Activated CD4-positive, alpha-beta T cell treated with anti-CD3 and anti-CD28 coated beads, Interleukin-2, Interleukin-4, amounts not matched to agents 100 ng/mL and 50 ng/mL, durations not matched to agents 16 hours and 8 hours (primary cell): ENCODE results near the gene NECTIN2.
"Not testable (repeated sequence)": the region's sequence is repeated elsewhere in the genome, so short reads cannot be mapped to it uniquely, and the experiment has no call there.

Experiments
- DNase-seq: peaks from one replicate; pipeline ENCODE4 v3.0.0-alpha.2; 2020; ENCODE audit warnings: low spot score

Gene NECTIN2

DNA sequence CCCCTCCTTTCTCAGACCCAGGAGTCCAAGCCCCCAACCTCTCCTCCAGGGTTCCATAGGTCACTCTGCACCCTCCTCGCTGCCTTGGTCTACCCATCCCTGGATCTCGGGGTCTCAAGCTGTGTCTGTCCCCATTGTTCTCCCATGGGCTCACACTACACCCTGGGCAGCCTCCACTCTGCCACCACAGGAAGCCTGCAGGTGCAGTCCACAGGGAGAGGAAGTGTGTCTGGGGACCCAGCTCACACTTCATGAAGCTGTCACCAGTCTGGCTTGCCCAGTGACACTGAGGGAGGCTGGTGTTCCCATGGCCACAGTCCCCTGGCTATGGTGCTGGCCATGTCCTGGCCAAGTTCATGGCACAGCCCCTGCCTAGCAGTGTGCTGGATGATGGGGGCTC, 5.3 kb downstream of the NECTIN2 start:
- no peak for DNase-seq

DNA sequence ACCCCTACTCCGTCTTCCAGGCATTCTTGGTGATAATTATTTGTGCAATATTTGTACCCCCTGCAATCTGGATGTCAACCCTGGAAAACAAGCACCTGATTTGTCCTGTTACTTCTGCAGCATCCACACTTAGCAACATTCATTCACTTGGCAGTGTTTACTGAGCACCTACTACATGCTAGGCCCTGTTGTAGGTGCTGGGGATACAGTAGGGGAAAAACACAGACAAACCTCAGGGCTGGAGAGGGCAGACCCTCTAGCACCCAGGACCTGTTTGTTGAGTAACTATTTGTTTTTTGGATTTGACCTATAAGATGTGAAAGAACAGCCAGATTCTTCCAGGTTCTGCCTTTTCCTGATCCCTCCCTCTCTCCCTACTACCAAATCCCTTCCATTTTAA, 9.5 kb downstream of the NECTIN2 start:
- DNase-seq: no peak

DNA sequence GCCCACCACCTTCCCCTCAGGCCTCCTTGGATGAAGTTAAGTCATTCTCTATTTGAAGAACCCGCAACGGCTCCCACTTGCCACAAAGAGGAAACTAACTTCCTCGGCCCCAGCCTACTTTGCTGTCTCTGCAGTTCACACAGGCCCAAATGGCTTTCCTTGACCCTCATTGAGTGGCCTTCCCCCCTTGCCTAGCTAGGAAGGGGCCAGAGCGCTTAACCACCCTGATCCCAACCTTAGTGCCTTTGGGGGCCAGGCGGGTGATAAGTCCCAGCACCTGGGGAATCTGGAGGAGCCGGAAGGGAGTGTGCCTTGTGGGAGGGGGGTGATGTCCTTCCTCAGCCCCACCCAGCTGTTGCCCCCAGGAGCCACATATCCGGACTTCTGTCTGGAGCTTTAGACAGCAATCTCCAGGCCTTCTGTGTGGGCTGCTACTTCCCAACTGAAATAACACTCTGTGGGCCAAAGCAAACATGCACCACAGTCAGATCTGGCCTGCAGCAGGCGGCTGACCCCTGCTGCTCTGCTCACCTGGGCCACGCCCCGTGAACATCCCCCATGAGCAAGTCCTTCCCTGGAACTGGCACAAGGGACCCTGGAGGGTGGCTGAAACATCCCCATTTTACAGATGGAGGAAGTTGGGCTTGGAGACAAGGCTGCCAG, 10.5 kb downstream of the NECTIN2 start:
- DNase-seq: no peak

DNA sequence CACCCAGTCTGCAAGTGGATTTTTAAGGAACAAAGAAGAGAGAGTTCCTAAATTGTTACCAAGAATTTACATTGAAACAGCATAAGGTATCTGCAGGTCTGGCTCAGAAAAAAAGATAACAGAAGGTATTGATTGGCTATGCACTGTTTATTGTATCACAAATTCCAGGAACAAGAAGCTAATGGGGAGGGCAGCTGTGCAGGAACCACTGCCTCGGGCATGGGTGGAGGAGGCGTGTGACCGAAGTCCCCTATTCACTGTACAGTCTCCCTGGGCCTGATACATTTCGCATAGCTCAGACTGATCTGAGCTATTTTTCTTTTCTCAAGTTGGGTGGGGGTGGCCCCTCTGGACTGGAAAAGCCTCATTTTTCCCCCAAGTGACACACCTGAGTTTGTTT, 11.7 kb downstream of the NECTIN2 start:
- no peak for DNase-seq

DNA sequence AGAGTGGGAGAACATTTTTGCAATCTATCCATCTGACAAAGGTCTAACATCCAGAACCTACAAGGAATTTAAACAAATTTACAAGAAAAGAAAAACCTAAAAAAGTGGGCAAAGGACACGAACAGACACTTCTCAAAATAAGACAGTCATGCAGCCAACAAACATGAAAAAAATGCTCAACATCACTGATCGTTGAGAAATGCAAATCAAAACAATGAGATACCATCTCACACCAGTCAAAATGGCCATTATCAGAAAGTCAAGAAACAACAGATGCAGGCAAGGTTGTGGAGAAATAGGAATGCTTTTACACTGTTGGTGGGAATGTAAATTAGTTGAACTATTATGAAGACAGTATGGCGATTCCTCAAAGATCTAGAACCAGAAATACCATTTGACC, 15.5 kb downstream of the NECTIN2 start:
- not testable (repeated sequence) for DNase-seq

DNA sequence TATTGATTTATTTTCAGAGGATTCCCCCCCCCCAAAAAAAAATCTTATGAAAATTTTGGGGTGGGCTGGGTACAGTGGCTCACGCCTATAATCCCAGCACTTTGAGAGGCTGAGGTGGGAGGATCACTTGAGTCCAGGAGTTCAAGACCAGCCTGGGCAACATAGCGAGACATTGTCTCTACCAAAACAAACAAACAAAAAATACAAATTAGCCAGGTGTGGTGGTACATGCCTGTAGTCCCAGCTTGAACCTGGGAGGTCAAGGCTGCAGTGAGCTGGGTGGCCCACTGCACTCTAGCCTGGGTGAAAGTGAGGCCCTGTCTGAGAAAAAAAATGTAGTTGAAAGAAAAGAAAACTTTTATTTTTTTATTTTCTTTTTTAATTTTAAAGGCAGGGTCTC, 17.9 kb downstream of the NECTIN2 start:
- DNase-seq: no peak

DNA sequence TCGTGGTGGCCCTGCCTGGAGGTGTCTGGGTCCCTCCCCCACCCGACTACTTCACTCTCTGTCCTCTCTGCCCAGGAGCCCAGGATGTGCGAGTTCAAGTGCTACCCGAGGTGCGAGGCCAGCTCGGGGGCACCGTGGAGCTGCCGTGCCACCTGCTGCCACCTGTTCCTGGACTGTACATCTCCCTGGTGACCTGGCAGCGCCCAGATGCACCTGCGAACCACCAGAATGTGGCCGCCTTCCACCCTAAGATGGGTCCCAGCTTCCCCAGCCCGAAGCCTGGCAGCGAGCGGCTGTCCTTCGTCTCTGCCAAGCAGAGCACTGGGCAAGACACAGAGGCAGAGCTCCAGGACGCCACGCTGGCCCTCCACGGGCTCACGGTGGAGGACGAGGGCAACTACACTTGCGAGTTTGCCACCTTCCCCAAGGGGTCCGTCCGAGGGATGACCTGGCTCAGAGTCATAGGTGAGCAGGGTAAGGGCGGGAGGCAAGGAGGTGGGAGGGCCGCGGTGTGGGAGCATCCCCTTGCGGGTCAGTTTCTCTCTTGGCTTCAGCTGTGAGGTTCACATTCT, 19.2 kb downstream of the NECTIN2 start:
- no peak for DNase-seq

DNA sequence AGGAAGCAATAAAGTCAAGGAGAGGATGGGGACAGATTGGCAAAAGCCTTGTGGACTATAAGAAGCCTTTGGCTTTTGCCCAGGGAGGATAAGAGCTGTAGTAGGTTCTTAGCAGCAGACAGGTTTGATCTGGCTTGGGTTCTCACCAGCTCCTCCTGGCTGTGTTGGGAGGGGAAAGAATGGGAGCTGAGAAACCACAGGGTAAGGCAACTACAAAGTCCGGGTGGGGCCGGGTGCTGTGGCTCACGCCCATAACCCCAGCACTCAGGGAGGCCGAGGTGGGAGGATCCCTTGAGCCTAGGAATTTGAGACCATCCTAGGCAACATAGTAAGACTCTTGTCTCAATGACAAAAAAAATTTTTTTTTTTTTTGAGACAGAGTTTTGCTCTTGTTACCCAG, 20.6 kb downstream of the NECTIN2 start:
- no peak for DNase-seq

DNA sequence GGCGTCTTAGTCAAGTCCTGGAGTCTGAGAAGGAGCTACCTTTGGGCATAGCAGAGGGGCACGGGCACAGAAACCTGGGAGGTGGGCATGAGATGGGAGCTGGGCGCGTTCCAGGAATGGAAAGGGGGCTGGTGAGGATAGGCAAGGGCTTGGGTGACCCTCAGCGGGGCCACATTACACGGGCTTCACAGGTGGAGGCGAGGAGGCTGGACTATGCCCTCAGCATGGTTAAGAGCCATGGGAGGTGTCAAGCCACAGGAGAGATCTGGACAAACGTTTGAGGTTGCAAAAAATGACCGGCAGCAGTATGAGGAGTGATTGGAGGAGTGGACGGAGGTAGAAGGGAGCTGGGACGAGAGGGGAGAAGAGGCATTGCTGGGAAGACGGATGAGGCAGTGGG, 21.5 kb downstream of the NECTIN2 start:
- no peak for DNase-seq

DNA sequence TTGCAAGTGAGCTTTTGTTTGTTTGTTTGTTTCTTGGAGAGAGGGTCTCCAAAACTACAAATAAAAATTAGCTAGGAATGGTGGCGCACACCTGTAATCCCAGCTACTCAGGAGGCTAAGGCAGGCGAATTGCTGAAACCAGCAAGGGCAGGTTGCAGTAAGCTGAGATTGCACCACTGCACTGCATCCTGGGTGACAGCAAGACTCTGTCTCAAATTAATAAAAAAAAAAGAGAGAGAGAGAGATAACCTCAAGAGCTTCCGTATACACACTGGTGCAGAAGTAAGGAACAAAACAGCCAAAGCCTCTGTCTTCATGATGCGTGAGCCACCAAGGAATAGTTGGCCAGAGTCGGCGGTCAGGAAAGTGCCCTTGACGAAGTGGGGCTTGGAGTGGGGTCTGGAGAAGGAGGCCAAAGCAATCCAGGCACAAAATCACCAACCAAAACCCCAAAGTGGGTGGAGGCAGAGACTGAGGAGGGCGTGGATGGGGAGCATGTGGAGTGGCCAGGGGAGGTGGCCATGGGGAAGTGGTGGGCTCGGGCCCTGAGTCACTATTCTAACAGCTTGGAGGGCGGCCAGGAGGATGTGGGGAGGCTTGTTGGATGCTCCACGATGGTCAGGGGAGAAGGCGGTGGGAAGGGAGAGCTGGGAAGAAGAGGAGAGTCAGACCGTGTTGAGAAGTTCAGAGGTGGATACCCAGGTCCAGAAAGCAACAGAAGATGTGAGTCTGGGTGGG, 23.8 kb downstream of the NECTIN2 start:
- no peak for DNase-seq

DNA sequence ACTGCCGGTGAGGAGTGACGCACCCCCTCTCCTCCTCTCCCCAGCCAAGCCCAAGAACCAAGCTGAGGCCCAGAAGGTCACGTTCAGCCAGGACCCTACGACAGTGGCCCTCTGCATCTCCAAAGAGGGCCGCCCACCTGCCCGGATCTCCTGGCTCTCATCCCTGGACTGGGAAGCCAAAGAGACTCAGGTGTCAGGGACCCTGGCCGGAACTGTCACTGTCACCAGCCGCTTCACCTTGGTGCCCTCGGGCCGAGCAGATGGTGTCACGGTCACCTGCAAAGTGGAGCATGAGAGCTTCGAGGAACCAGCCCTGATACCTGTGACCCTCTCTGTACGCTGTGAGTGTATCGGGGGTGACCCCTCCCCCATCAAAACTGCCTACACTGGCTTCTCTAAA, 25.7 kb downstream of the NECTIN2 start:
- DNase-seq: no peak

DNA sequence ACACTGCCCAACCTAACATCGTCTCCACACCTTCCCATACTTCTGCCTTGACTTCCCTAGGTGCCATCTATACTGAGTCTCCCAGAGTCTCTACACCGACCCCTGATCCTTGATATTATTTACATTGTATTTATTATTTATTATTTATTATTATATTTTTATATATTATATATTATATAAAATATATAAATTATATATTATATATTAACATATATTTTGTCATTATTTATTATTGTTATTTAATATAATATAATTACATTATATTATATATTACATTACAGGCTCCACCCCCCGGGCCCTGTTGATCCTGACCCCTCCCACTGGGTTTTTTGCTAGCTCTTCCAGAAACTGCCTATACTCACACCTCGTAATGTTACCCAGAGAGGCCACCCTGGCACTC, 26.6 kb downstream of the NECTIN2 start:
- DNase-seq: no peak

DNA sequence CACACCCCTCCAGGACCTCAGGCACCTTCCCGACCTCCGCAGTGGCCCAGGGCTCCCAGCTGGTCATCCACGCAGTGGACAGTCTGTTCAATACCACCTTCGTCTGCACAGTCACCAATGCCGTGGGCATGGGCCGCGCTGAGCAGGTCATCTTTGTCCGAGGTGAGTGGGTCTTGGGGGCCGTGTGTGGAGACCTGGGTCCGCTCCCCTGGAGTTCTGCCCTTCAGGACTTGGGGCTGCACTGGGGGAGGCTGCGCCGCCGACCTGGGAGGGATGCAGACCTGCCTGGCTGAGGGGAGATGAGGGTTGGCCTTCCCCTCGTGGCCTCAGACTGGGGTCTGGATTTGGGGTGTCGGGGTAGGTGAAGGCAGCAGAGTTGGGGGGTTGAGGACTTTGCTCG, 28.2 kb downstream of the NECTIN2 start:
- DNase-seq: no peak

DNA sequence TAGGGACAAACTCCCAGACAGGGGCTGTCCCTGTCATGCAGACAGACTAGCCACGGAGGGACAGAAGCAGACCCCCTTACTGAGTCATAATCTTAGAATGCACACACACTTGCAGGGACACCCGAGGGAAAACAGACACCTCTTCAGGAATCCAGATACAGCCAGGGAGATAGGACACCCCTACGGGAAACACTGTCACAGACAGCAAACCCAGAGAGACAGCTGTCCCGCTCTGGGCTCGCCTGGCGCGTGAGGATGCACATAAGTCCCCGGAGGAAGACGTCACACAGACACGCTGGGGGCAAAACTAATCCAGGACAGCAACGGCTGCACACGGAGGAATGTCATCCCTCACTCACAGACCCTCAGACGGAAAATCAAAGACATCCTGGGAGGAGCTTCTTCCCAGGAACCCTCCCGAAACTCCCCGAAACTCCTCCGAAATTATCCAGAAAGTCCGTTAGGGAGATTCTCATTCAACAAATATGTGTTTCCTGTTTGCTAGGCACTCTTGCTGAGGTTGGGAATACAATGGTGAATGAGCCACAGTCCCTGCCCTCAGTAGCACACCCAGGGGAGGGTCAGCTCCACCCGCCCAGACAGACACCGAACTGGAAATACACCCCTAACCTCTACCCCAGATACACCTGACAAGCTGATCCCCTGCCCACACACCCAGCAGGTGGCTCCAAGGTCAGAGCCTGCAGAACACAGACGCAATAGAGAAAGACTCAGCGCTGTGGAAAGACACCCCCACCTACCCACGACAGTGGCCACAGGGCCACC, 29.8 kb downstream of the NECTIN2 start:
- no peak for DNase-seq

DNA sequence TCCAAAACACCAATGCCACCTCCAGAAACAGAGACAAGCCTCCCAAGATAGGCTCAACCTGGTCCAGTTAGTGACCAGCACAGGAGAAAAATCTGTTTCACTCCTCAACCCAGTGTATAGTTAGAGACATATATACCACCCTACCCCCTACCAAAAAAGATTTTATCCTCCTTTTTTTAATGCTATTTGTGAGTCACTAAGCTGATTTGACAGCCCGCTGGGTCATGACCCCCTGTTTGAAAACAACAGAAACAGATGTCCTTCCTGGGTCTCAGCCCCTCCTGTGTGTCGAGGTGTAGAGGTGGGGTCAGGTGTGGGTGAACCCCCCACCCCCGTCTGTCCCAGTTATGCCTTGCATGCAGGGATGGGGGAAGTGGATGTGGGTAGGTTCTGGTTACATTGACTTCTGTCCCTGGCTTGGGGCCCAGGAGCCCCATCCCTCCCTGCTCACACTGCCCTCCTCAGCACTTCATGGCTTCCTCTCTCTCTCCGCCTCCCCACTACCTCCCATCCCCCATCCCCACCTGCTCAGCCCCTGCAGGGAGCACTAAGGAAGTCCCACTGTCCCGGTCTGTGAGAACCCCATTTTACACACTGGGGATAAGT, 30.9 kb downstream of the NECTIN2 start:
- no peak for DNase-seq

DNA sequence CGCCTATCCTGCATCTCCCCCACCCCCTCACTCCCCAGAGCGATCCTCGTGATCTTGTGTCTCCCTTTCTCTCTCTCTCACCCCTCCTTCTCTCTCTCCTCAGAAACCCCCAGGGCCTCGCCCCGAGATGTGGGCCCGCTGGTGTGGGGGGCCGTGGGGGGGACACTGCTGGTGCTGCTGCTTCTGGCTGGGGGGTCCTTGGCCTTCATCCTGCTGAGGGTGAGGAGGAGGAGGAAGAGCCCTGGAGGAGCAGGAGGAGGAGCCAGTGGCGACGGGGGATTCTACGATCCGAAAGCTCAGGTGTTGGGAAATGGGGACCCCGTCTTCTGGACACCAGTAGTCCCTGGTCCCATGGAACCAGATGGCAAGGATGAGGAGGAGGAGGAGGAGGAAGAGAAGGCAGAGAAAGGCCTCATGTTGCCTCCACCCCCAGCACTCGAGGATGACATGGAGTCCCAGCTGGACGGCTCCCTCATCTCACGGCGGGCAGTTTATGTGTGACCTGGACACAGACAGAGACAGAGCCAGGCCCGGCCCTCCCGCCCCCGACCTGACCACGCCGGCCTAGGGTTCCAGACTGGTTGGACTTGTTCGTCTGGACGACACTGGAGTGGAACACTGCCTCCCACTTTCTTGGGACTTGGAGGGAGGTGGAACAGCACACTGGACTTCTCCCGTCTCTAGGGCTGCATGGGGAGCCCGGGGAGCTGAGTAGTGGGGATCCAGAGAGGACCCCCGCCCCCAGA, 32.2 kb downstream of the NECTIN2 start:
- no peak for DNase-seq

DNA sequence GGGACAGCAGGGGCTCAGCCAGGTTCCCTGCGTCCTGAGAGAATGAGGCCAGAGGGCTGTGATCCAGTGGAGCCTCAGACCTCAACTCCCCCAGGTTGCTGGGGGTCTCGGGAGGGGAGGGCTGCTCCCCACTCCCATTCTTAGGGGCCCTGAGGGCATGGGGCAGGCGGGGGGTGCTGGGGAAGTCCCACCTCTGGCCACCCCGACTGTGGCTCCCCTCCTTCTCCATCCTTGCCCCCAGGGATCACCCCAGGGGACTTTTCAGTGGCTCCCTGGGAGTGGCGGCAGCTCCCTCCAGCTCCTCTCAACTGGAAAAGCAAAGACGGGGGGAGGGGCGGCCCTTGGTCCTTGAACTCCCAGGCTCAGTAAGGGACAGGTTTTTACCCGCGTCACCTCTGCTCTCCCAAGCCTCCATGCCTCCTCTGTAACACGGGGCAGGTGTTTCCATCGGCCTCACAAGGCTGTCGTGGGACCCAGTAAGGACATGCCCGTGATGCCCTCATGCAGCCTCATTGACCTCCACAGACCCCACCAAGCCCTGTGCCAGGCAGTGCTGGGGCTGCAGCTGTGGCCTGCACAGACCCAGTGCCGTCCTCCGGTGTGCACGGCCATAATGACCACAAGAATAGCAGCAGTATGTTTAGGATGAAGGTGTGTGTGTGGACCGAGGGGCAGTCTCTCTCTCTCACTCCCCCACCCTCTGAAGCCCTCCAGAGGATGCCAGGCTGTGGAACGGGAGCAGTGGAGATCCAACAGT, 33.4 kb downstream of the NECTIN2 start:
- no peak for DNase-seq

DNA sequence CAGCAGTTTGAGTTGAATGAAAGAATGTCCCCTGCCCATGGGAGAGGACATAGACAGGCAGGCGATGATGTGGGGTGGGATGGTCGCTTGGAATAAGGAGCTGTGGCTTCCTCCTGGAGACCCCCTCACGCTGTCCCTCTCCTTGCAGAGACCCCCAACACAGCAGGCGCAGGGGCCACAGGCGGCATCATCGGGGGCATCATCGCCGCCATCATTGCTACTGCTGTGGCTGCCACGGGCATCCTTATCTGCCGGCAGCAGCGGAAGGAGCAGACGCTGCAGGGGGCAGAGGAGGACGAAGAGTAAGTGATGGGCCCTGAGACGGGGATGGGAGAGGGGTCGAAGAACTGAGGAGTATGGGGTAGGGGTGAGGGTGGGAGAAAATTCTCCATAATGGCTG, 36.0 kb downstream of the NECTIN2 start:
- no peak for DNase-seq

DNA sequence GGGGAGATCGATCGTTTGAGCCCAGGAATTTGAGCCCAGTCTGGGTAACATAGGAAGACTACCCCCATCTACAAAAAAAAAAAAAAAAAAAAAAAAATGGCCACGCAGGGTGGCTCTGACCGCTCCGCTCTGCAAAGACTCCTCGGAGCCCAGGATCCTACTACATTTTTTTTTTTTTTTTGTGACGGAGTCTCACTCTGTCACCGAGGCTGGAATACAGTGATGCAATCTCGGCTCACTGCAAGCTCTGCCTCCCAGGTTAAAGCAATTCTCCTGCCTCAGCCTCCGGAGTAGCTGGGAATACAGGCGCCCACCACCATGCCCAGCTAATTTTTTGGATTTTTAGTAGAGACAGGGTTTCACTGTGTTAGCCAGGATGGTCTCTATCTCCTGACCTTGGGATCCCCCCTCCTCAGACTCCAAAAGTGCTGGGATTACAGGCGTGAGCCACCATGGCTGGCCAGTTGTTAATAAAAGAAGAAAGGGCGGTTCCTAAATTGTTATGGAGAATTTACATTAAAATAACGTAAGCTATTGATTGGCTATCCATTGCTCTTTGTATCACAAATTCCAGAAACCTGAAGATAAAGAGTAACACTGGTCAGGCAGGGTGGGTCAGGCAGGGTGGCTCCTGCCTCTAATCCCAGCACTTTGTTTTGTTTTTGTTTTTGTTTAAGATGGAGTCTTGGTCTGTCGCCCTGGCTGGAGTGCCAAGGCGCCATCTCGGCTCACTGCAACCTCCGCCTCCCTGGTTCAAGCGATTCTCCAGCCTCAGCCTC, 36.7 kb downstream of the NECTIN2 start:
- DNase-seq: not testable (repeated sequence)

DNA sequence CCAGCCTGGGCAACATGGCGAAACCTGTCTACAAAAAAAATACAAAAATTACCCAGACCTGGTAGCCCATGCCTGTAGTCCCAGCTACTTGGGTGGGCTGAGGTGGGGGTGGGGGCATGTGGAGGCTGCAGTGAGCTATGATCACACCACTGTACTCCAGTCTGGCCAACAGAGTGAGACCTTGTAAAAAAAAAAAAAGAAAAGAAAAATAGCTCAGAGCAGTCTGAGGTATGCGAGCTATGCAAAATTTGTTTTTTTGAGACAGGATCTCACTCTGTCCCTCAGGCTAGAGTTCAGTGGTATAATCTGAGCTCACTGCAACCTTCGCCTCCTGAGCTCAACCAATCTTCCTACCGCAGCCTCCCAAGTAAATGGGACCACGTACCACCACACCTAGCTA, 37.8 kb downstream of the NECTIN2 start:
- no peak for DNase-seq
